Measurements from ENCODE around the gene PTPRD. TPM values are rescaled to one million over a fixed set of nuclear protein-coding genes. Genes with fewer than 3 reads are reported as not detected.

PTPRD gene
- total and polyA plus RNA-seq, 2 donors from 2014 or later, result 6.4 to 78.9 TPM

- intact Hi-C loops (cut with DNase I), result no loop called here
- TF ChIP-seq CTCF (IDR thresholded peaks at IDR 0.05; ENCODE audit: borderline replicate concordance, extremely low read depth, insufficient read depth), result no peak
- DNase-seq (no peak), FAIRE-seq (no peak)
- Histone ChIP-seq H3K27ac (ENCODE audit: low read depth in 2 of 2, low read length in 2 of 2) (no peak overlapping the region), H3K27me3 (ENCODE audit: control insufficient read depth, insufficient read depth, low read length) (no peaks in the 10 kb centered on the region), H3K4me3 (ENCODE audit: low read length in 3 of 3) (no peak overlapping the region), H3K36me3 (ENCODE audit: control insufficient read depth in 2 of 3, insufficient read depth in 3 of 3, low read length in 3 of 3) (no peaks in the 10 kb centered on the region), H3K4me1 (ENCODE audit: control insufficient read depth in 2 of 3, insufficient read depth in 2 of 3, low read depth in 1 of 3, low read length in 3 of 3) (no peaks in the 10 kb centered on the region), H3K9ac (ENCODE audit: low read length in 3 of 3) (no peak overlapping the region), H3K9me3 (ENCODE audit: control insufficient read depth in 2 of 3, insufficient read depth in 1 of 3, low read length in 3 of 3) (no peaks in the 10 kb centered on the region)
Observed at GRCh38 chr9:8648271-8648845, 1964.4 kb downstream of the PTPRD start.

- no peak for DNase-seq
Observed at GRCh38 chr9:8647824-8648223, 1965.0 kb downstream of the PTPRD start.

GRCh38 chr9:8644571-8644970 is 1968.2 kb downstream of the PTPRD start:
- intact Hi-C loops (cut with DNase I), result no loop called here
- no peak for TF ChIP-seq CTCF (IDR thresholded peaks at IDR 0.05; ENCODE audit: borderline replicate concordance, extremely low read depth, insufficient read depth)
- H3K27me3 ChIP-seq (ENCODE audit: control insufficient read depth, insufficient read depth, low read length), result no peaks in the 10 kb centered on the region
- no peak overlapping the region for H3K9ac ChIP-seq (ENCODE audit: low read length in 3 of 3)
- no peaks in the 10 kb centered on the region for H3K4me1 ChIP-seq (ENCODE audit: control insufficient read depth in 2 of 3, insufficient read depth in 2 of 3, low read depth in 1 of 3, low read length in 3 of 3)
- H3K4me3 ChIP-seq (ENCODE audit: low read length in 3 of 3), result no peak overlapping the region
- DNase-seq, result no peak
- H3K9me3 ChIP-seq (ENCODE audit: control insufficient read depth in 2 of 3, insufficient read depth in 1 of 3, low read length in 3 of 3), result no peaks in the 10 kb centered on the region
- no peaks in the 10 kb centered on the region for H3K36me3 ChIP-seq (ENCODE audit: control insufficient read depth in 2 of 3, insufficient read depth in 3 of 3, low read length in 3 of 3)
- no peak overlapping the region for H3K27ac ChIP-seq (ENCODE audit: low read depth in 2 of 2, low read length in 2 of 2)
- FAIRE-seq, result no peak

More at GRCh38 chr9:8647824-8648223, 1965.0 kb downstream of the PTPRD start:
- TF ChIP-seq CTCF (IDR thresholded peaks at IDR 0.05; ENCODE audit: borderline replicate concordance, extremely low read depth, insufficient read depth), result no peak
- no peak for FAIRE-seq
- Histone ChIP-seq H3K36me3 (ENCODE audit: control insufficient read depth in 2 of 3, insufficient read depth in 3 of 3, low read length in 3 of 3) (no peaks in the 10 kb centered on the region), H3K9me3 (ENCODE audit: control insufficient read depth in 2 of 3, insufficient read depth in 1 of 3, low read length in 3 of 3) (no peaks in the 10 kb centered on the region), H3K27me3 (ENCODE audit: control insufficient read depth, insufficient read depth, low read length) (no peaks in the 10 kb centered on the region), H3K4me1 (ENCODE audit: control insufficient read depth in 2 of 3, insufficient read depth in 2 of 3, low read depth in 1 of 3, low read length in 3 of 3) (no peaks in the 10 kb centered on the region), H3K9ac (ENCODE audit: low read length in 3 of 3) (no peak overlapping the region), H3K4me3 (ENCODE audit: low read length in 3 of 3) (no peak overlapping the region), H3K27ac (ENCODE audit: low read depth in 2 of 2, low read length in 2 of 2) (no peak overlapping the region)
- intact Hi-C loops (cut with DNase I), result no loop called here

GRCh38 chr9:8643896-8644295 is 1968.9 kb downstream of the PTPRD start:
- TF ChIP-seq CTCF (IDR thresholded peaks at IDR 0.05; ENCODE audit: borderline replicate concordance, extremely low read depth, insufficient read depth), result no peak
- no peaks in the 10 kb centered on the region for H3K36me3 ChIP-seq (ENCODE audit: control insufficient read depth in 2 of 3, insufficient read depth in 3 of 3, low read length in 3 of 3)
- no peak overlapping the region for H3K27ac ChIP-seq (ENCODE audit: low read depth in 2 of 2, low read length in 2 of 2)
- H3K9me3 ChIP-seq (ENCODE audit: control insufficient read depth in 2 of 3, insufficient read depth in 1 of 3, low read length in 3 of 3), result no peaks in the 10 kb centered on the region
- no peak for FAIRE-seq
- H3K27me3 ChIP-seq (ENCODE audit: control insufficient read depth, insufficient read depth, low read length), result no peaks in the 10 kb centered on the region
- no peak overlapping the region for H3K9ac ChIP-seq (ENCODE audit: low read length in 3 of 3)
- no peak overlapping the region for H3K4me3 ChIP-seq (ENCODE audit: low read length in 3 of 3)
- intact Hi-C loops (cut with DNase I), result no loop called here
- peak in 1 of 5 donors; percentile 45 for DNase-seq
- no peaks in the 10 kb centered on the region for H3K4me1 ChIP-seq (ENCODE audit: control insufficient read depth in 2 of 3, insufficient read depth in 2 of 3, low read depth in 1 of 3, low read length in 3 of 3)

Data from kidney (tissue), 14 donors.